Liver (tissue), 3 donors: ENCODE results near the gene NR5A2.

Experiments
- FOXA1 ChIP-seq: IDR thresholded peaks from 2 replicates; pipeline ENCODE4 v1.6.1; 2016; ENCODE audit warnings: antibody characterized with exemption
- GABPA ChIP-seq, 2 donors: IDR thresholded peaks in 1 of 2; conservative IDR thresholded peaks in 1 of 2; 2 replicates each; pipeline ENCODE4 v1.6.1; 2016; ENCODE audit warnings: antibody characterized with exemption in 2 of 2, mild to moderate bottlenecking in 1 of 2, moderate library complexity in 1 of 2
- RXRA ChIP-seq, 2 donors: IDR thresholded peaks; 2 replicates each; pipeline ENCODE4 v1.6.1; 2017 to 2018; ENCODE audit warnings: antibody characterized with exemption in 2 of 2, mild to moderate bottlenecking in 1 of 2
- TAF1 ChIP-seq: conservative IDR thresholded peaks from 2 replicates; pipeline ENCODE4 v1.6.1; 2016; ENCODE audit warnings: antibody characterized with exemption, mild to moderate bottlenecking
- TF ChIP-seq, protein P1 (sequence below): fragments of 150-350 bp; IDR thresholded peaks from 2 replicates; pipeline ENCODE4 v1.5.1; 2017; ENCODE audit warnings: improper control_type of control experiment, low read depth, low read length; ENCODE audit not compliant: missing input control
- TF ChIP-seq, protein P2 (sequence below): IDR thresholded peaks from 2 replicates; pipeline ENCODE4 v1.6.1; 2016; ENCODE audit warnings: antibody characterized with exemption, mild to moderate bottlenecking
- TF ChIP-seq, protein P3 (sequence below): IDR thresholded peaks from 2 replicates; pipeline ENCODE4 v1.6.1; 2016; ENCODE audit warnings: antibody characterized with exemption
- donor health status: healthy.
- donor health status: healthy.

DNA sequence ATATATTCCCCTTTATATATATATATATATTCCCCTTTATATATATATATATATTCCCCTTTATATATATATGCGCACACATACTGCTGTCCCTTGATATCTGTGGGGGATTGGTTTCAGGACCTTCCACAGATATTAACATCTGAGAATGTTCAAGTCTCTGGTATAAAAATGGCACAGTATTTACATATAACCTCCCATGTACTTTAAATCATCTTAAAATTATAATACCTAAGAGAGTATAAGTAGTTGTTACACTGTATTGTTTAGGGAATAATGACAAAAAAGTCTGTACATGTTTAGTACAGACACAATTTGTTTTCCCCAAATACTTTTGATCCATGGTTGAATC is 45.8 kb downstream of the NR5A2 start:
- TF ChIP-seq FOXA1, result no peak
- TF ChIP-seq, protein P1, sequence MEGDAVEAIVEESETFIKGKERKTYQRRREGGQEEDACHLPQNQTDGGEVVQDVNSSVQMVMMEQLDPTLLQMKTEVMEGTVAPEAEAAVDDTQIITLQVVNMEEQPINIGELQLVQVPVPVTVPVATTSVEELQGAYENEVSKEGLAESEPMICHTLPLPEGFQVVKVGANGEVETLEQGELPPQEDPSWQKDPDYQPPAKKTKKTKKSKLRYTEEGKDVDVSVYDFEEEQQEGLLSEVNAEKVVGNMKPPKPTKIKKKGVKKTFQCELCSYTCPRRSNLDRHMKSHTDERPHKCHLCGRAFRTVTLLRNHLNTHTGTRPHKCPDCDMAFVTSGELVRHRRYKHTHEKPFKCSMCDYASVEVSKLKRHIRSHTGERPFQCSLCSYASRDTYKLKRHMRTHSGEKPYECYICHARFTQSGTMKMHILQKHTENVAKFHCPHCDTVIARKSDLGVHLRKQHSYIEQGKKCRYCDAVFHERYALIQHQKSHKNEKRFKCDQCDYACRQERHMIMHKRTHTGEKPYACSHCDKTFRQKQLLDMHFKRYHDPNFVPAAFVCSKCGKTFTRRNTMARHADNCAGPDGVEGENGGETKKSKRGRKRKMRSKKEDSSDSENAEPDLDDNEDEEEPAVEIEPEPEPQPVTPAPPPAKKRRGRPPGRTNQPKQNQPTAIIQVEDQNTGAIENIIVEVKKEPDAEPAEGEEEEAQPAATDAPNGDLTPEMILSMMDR, result no peak
- TF ChIP-seq, protein P2, sequence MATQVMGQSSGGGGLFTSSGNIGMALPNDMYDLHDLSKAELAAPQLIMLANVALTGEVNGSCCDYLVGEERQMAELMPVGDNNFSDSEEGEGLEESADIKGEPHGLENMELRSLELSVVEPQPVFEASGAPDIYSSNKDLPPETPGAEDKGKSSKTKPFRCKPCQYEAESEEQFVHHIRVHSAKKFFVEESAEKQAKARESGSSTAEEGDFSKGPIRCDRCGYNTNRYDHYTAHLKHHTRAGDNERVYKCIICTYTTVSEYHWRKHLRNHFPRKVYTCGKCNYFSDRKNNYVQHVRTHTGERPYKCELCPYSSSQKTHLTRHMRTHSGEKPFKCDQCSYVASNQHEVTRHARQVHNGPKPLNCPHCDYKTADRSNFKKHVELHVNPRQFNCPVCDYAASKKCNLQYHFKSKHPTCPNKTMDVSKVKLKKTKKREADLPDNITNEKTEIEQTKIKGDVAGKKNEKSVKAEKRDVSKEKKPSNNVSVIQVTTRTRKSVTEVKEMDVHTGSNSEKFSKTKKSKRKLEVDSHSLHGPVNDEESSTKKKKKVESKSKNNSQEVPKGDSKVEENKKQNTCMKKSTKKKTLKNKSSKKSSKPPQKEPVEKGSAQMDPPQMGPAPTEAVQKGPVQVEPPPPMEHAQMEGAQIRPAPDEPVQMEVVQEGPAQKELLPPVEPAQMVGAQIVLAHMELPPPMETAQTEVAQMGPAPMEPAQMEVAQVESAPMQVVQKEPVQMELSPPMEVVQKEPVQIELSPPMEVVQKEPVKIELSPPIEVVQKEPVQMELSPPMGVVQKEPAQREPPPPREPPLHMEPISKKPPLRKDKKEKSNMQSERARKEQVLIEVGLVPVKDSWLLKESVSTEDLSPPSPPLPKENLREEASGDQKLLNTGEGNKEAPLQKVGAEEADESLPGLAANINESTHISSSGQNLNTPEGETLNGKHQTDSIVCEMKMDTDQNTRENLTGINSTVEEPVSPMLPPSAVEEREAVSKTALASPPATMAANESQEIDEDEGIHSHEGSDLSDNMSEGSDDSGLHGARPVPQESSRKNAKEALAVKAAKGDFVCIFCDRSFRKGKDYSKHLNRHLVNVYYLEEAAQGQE, result no peak
- TF ChIP-seq GABPA (IDR thresholded peaks at IDR 0.05 in 1 of 2, conservative IDR thresholded peaks at IDR 0.05 in 1 of 2), result no peak
- TF ChIP-seq TAF1, result no peak
- TF ChIP-seq RXRA (IDR thresholded peaks at IDR 0.05), result no peak
- TF ChIP-seq, protein P3, sequence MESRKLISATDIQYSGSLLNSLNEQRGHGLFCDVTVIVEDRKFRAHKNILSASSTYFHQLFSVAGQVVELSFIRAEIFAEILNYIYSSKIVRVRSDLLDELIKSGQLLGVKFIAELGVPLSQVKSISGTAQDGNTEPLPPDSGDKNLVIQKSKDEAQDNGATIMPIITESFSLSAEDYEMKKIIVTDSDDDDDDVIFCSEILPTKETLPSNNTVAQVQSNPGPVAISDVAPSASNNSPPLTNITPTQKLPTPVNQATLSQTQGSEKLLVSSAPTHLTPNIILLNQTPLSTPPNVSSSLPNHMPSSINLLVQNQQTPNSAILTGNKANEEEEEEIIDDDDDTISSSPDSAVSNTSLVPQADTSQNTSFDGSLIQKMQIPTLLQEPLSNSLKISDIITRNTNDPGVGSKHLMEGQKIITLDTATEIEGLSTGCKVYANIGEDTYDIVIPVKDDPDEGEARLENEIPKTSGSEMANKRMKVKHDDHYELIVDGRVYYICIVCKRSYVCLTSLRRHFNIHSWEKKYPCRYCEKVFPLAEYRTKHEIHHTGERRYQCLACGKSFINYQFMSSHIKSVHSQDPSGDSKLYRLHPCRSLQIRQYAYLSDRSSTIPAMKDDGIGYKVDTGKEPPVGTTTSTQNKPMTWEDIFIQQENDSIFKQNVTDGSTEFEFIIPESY, result no peak
